Hematopoietic multipotent progenitor cell treated with erythropoietin and hydrocortisone succinate and interleukin-3 and kit ligand, for 4 days (in vitro differentiated cells): ENCODE results near the gene GRM5.
"Not testable (repeated sequence)": the region's sequence is repeated elsewhere in the genome, so short reads cannot be mapped to it uniquely, and the experiment has no call there.

Experiments used
- DNase-seq: peaks from one replicate; pipeline ENCODE4 v3.0.0-alpha.2; 2015

Gene GRM5

GRCh38 chr11:89065651-89066201, at the start of gene GRM5:
Gene GRM5 (minus strand): TSS chr11:89065982. CDS start chr11:89047872, 18,110 bp downstream.
- DNase-seq = not testable (repeated sequence)

DNA sequence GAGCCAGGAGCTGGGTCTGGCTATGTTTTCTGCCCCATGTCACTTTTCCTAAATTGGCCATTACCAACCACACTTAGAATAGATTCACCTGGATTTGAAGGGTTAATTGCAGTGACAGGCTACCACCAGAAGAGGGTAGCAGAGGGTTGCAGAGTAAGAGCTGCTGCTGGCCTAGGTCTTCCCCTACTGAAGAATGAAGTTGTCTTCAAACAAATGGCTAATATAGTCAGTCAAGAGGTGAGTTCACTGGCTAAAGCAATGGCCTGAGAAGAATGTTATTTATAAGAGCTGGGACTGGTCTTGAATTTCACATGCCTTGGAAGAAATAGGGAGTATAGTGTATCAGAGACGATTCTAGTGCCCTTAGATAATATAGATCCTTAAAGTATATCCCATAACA, 32.2 kb upstream of the GRM5 start:
- DNase-seq = peak; percentile 20

GRCh38 chr11:89093806-89094205, 28.0 kb upstream of the GRM5 start:
- DNase-seq = not testable (repeated sequence)

- not testable (repeated sequence) for DNase-seq
These were observed 19.2 kb upstream of the GRM5 start for GRCh38 chr11:89084951-89085350.

- DNase-seq = not testable (repeated sequence)
These were observed 5.1 kb upstream of the GRM5 start for GRCh38 chr11:89070911-89071310.

DNA sequence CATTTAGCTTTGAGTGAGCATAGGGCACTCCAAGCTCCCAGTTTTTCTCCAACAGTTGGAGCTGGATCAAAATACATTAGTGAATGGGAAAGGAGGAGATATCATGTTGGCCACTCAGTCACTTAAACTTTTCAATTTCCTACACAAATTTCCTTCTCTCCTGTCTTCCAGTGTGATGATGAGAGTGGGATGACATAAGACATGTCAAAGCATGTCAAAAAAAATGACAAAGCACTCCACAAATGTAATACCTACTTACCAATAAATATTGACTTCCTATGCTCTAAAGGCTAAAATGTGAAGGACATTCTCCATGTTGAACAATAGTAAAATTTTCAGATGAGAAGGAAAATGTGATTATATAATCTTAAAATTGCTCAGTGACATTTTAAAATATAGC, 1.5 kb upstream of the GRM5 start:
- DNase-seq = no peak

- DNase-seq = no peak
These were observed 716 bp downstream of the GRM5 start for GRCh38 chr11:89065066-89065465.

DNA sequence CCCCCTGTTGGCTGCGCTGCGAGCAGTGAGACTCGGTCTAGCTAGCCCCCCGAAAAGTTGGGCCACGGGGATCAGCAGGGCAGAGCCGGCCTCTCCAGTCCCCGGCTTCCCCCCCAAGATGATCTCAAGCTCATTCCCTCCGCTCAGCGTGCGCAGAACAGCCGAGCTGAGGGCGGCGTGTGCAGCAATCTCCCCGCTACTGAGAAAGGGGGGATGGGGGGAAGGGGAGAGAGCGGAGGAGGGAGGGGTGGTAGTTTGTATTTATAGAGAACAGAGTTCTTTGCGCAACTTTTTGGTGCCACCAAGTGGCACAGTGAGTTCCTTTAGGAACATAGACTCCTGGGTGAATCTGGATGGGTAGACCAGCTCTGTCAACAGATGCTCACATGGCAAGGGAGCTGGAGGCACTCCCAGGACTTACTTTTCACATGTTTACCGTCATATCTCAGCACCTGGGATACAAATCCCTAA, 2.3 kb downstream of the GRM5 start:
- DNase-seq = not testable (repeated sequence)

GRCh38 chr11:89062771-89063298, 2.9 kb downstream of the GRM5 start:
- not testable (repeated sequence) for DNase-seq

- peak; percentile 3 for DNase-seq
These were observed 3.9 kb downstream of the GRM5 start for GRCh38 chr11:89061839-89062238.

DNA sequence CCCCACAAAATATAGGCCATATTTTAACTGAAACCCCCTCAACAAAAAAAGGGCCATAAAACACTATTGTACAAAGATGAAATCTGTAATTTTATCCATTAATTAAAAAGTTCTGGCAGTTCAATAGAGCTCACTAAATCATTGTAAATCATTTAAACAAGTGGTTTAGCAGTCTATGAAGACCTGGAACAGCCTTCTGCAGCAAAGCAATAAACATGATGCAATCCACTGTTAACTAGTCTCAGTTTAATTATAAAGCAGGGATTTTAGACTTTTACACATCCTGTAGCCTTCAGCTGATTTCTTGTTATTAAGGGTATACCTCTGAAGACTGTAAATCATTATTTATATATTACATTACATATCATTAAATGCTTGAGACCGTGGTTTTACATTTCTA, 8.4 kb downstream of the GRM5 start:
- DNase-seq = not testable (repeated sequence)

DNA sequence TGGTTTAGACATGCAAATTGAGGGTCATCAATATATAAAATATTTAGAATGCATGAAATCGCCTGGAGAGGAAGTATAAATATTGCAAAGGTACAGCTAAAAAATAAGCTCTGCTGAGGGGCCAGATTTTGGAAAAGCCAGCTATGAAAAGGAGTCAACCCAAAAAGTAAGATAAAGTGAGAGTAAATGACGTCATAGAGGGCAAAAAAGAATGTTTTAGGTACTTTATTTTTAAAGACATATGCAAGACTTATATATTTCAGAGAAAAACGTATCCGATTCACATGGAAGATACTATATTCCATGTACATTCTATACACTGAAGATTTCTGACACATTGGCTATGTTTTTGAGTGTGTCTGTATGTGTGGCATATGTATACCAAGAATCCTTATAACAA, 13.6 kb downstream of the GRM5 start:
- DNase-seq = no peak

GRCh38 chr11:89047159-89047558, 18.6 kb downstream of the GRM5 start:
- not testable (repeated sequence) for DNase-seq

GRCh38 chr11:89043861-89044588, 21.8 kb downstream of the GRM5 start:
- not testable (repeated sequence) for DNase-seq

DNA sequence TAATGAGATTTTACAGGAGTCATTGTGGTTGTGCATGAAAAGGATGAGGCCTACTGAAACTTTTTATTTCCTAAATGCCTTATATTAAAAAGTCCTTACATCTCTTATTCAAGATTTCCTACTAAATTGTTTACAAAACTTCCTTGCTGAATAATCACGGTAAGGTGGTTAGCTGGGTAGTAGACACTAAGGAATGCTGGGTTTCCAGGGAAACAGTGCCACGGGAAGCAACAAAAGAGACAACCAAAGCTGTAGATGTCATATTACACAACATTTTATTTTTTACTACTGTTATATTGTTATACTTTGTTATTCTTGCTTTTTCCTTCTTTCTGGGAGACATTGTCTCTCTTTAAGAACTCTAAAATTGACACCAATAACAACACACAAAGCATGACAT, 36.1 kb downstream of the GRM5 start:
- not testable (repeated sequence) for DNase-seq

DNA sequence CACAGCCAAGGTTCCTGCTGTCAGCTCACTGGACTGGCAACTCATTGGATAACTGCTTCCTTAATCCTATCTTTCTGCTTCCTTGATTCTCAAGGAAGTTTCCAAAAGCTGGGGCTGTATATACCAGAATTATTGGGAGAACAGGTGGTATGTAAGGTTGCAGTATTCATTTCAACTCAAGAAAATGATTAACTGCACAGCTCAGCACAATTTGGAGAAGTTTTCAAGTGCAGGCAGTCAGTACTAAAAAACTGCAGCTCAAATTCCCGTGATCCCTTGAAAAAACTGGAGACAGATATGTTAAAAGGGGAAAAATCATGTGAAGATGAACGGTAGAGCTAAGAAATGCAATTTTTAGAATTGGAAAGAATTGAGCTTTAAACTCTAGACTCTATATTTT, 44.4 kb downstream of the GRM5 start:
- DNase-seq = no peak

DNA sequence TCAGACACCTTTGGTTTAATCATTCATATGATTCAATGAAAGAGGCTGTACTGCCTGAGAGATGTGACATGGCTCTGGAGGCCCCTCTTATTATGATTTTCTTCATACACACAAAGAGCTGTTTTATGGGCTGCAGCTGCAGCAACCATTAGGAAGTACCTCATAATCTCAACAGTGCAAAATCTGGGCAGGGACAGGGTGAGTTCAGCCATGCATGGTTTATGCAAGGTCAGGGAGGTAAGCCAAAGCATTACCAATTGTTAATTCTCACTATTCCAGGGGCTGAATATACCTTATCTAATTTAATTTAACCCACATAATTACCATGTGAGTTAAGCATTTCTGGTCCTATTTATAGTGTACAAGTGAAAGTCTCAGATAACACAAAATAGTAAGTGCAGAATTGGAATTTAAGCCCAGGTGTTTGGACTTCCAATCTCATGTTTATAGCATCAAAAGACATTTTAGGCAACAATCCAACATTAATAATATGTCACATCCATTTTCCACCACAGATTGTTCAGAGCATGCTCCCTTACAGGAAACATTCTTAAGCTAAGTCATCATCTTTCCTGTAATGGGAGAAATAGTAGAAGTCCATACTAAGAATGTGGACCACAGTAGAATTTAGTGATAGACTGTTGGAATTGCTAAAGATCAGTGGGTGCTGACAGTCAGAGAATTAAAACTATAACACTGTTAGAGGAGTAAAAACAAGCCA, 45.8 kb downstream of the GRM5 start:
- DNase-seq = not testable (repeated sequence)

DNA sequence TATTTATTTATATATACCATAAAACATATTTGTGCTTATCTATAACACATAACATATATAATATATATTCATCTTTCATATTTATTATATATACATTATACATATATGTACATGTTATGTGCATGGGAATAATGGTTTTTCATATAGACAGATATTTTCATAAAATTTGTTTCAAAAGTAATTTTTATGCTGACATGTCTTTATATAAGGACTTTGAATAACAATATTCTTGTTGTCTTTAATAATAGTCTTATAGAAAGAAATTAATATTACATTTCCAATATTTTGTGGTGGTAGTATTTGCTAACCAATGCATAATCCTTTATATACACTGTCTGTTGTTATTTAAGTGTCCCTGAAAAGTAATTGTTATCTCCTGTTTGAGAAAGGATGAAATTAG, 49.6 kb downstream of the GRM5 start:
- DNase-seq = no peak

DNA sequence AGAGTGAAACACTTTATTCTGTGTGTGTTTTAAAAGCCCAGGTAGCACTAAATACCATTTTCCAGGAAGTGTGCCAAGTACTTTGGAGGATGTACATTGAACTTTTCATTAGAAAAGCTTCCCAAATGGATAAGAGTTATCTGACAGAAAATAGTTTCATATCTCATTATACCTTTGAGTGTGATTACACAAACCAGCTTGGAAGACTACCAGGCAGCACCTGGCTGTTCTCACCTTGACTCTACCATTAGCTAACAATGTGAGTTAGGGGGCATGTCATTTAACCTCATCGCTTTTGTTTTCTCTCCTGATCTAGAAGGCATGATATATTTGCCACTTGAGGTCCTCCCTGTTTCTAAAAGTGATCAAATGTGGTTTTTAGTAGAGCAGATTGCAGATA, 50.2 kb downstream of the GRM5 start:
- no peak for DNase-seq

DNA sequence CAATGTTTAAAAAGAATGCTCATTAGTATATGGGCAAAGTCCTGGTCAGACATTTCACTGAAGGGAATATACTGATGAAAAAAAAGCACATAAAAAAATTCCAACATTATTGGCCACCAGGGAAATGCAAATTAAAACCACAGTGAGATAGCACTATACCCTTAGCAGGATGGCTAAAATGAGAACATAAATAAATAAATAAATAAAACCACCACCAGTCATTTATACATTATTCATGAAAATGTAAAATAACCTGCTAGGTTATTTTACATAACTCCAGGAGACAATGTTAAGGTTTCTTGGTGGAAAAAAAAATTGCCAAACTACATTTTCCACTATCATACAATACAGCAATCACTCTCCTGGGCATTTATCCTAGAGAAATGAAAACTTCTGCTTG, 64.9 kb downstream of the GRM5 start:
- DNase-seq = not testable (repeated sequence)

DNA sequence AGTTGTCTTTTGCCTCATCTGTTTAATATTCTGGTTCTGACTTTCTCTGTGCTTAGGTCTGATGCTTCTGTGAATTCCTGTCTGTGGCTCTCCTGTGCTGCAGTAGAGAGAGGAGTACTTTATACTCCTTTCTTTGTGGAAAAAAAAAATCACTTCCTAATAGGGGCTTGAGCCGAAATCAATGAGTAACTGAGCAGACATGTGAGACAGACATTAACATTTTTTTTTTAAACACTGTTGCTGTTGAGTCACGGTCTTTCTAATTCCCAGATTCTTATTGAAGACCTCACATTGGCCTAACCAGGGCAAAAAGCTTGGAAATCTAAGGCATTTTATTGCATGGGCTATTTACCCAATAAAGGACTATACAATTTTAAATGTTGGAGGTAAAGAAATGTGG, 86.1 kb downstream of the GRM5 start:
- DNase-seq = no peak

DNA sequence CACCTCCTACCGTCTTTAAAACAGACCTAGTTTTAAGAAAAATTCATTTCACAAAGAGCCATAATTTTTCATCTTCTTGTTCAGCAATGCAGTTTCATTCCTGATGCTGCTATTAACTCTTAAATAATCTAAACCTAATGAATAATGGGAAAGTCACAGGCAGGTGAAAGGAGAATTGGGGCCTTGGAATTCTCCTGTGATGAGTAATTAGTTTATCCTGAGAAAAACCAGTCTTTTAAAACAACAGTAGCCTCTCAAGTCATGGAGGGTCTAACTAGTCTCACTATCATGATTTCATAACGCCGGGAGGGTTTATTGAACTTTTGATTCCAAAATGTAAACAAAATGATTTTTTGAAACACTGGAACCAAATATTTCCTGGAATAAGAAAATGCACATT, 86.8 kb downstream of the GRM5 start:
- DNase-seq = not testable (repeated sequence)

GRCh38 chr11:88975441-88975840, 90.3 kb downstream of the GRM5 start:
- not testable (repeated sequence) for DNase-seq

DNA sequence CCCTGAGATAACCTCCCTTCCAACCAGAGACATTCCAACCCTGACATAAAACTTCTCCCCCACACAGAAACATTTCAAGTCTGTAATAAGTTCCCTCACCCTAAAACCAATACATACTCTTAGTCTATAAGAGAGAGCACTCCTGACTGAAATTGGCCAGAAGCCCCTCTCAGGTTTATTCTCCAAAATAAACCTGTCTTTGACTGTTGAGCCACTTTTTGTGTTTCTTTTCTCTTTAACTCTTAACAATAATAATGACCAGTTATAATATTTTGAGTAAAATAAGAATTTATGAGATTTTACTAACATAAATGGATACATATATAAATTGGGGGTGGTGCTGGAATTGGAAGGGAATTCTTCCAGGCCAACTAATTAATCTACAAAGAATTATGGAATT, 93.6 kb downstream of the GRM5 start:
- DNase-seq = no peak
